Sigmoid colon (tissue), 7 donors: ENCODE measurements around the gene FBXO8. TPM values are rescaled to one million over a fixed set of nuclear protein-coding genes. Genes with fewer than 3 reads are reported as not detected.

Experiments used
- DNase-seq: peaks from one replicate; pipeline ENCODE4 v3.0.0-alpha.2; 2019
- H3K27ac ChIP-seq, 4 donors: fragments of 200-600 bp; sonication (generic); one replicate each; pipeline ENCODE4 v1.5.1; 2016 to 2019; ENCODE audit warnings: mild to moderate bottlenecking in 1 of 4
- H3K27me3 ChIP-seq, 3 donors: fragments of 200-600 bp; sonication (generic); one replicate each; pipeline ENCODE4 v1.5.1; 2019; ENCODE audit warnings: mild to moderate bottlenecking in 1 of 3
- H3K36me3 ChIP-seq, 4 donors: fragments of 200-600 bp; sonication (generic); one replicate each; pipeline ENCODE4 v1.5.1; 2016 to 2019
- H3K4me1 ChIP-seq, 4 donors: fragments of 200-600 bp; sonication (generic); one replicate each; pipeline ENCODE4 v1.5.1; 2017 to 2019
- H3K4me3 ChIP-seq, 4 donors: fragments of 200-600 bp; sonication (generic); one replicate each; pipeline ENCODE4 v1.5.1; 2017 to 2019; ENCODE audit warnings: mild to moderate bottlenecking in 2 of 4, moderate library complexity in 1 of 4
- H3K9me3 ChIP-seq, 4 donors: fragments of 200-600 bp in 3 of 4; sonication (generic) in 3 of 4; one replicate each; pipeline versions ENCODE4 v1.5.1 to v1.6.1; 2013 to 2019
- CTCF ChIP-seq, 4 experiments: fragments of 450-650 bp in 3 of 4; fragments of 200-600 bp in 1 of 4; IDR thresholded peaks; one replicate each; pipeline ENCODE4 v1.5.1; 2016 to 2019; ENCODE audit warnings: antibody characterized with exemption in 4 of 4, mild to moderate bottlenecking in 3 of 4, moderate library complexity in 2 of 4
- EP300 ChIP-seq, 4 donors: sonication (generic); formaldehyde crosslinking; IDR thresholded peaks; one replicate each; pipeline ENCODE4 v1.6.1; 2017; ENCODE audit warnings: antibody characterized with exemption in 4 of 4
- POLR2A ChIP-seq, 2 donors: fragments of 450-650 bp; IDR thresholded peaks; one replicate each; pipeline ENCODE4 v1.6.1; 2016; ENCODE audit warnings: antibody characterized with exemption in 2 of 2, mild to moderate bottlenecking in 2 of 2, moderate library complexity in 2 of 2
- POLR2AphosphoS5 ChIP-seq, 4 donors: sonication (generic); formaldehyde crosslinking; IDR thresholded peaks; one replicate each; pipeline ENCODE4 v1.6.1; 2017; ENCODE audit warnings: antibody characterized with exemption in 4 of 4
- WGBS, 2 donors: extraction: QIAGEN DNeasy Blood & Tissue Kit; methylation state at CpG; one replicate each; pipeline ENCODE4 v1.1.7; 2013; 5-methylcytosine and 5-hydroxymethylcytosine counted together
- intact Hi-C: fragments of 100-400 bp; cut with DNase I; formaldehyde crosslinking; loops from one replicate; pipeline ENCODE4 v1.15.1; 2023
- polyA plus RNA-seq, 3 donors: library from polyadenylated mRNA; stranded (reverse); fragments of 200-250 nt; gene quantifications; one replicate each; pipeline ENCODE4 v1.2.3, GENCODE V29; 2013
- total RNA-seq, 4 donors: library from RNA; depleted of rRNA; stranded (reverse); fragments of >200 nt; gene quantifications; one replicate each; pipeline ENCODE4 v1.1.0, GENCODE V29; 2016
- donor health status: healthy with polysubstance abuse.
- donor health status: Bipolar disorder and iron deficiency.
- donor health status: healthy.

Gene FBXO8
- total and polyA plus RNA-seq, 7 donors: 14.5 to 68.8 (median 42.8) TPM

- Histone ChIP-seq H3K36me3 (peaks cover 0 to 13% (median 0%) of the 10 kb centered on the region in 4 donors), H3K9me3 (no peaks in the 10 kb centered on the region), H3K4me3 (no peak overlapping the region), H3K27ac (peak overlapping the region in 1 of 4 donors; percentile 13), H3K27me3 (no peaks in the 10 kb centered on the region), H3K4me1 (peaks cover 0 to 52% (median 22%) of the 10 kb centered on the region in 4 donors)
- TF ChIP-seq CTCF (IDR thresholded peaks at IDR 0.05) (no peak), EP300 (IDR thresholded peaks at IDR 0.05) (no peak), POLR2AphosphoS5 (IDR thresholded peaks at IDR 0.05) (no peak)
- no peak for DNase-seq
- intact Hi-C loops: no loop called here
- 85 to 91% methylated on average over 1 of the region's 1 CpG for WGBS, 2 donors
Measured at GRCh38 chr4:174256277-174256713, 27.2 kb downstream of the FBXO8 start.

GRCh38 chr4:174255786-174256185 lies 27.7 kb downstream of the FBXO8 start:
- no peak for TF ChIP-seq EP300 (IDR thresholded peaks at IDR 0.05)
- TF ChIP-seq POLR2AphosphoS5 (IDR thresholded peaks at IDR 0.05): no peak
- TF ChIP-seq POLR2A (IDR thresholded peaks at IDR 0.05): no peak
- TF ChIP-seq CTCF (IDR thresholded peaks at IDR 0.05): no peak
- Histone ChIP-seq H3K4me1 (peaks cover 0 to 47% (median 21%) of the 10 kb centered on the region in 4 donors), H3K4me3 (no peak overlapping the region), H3K9me3 (no peaks in the 10 kb centered on the region), H3K36me3 (peaks cover 0 to 13% (median 0%) of the 10 kb centered on the region in 4 donors), H3K27me3 (no peaks in the 10 kb centered on the region), H3K27ac (peak overlapping the region in 1 of 4 donors; percentile 13)
- DNase-seq: no peak
- 83 to 85% methylated on average over 5 of the region's 5 CpGs for WGBS, 2 donors
- intact Hi-C loops: no loop called here

DNA sequence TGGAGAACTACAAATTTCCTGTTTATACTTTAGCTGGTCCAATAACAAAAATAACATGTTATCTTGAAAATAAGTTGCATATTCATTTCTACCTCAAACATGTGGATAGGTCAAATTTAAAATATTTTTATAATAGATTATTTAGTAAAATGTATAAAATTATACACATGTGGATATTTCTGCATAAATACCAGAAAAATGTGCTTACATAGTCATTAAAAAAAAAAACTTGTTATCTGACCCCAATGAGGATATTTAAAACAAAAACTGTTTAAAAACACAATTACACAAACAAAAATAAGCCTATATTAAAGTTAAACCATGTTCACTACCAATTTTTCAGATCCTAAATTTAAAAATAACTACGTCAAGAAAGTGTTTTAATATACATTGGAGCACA lies 28.1 kb downstream of the FBXO8 start:
- no peak for TF ChIP-seq POLR2A (IDR thresholded peaks at IDR 0.05)
- H3K27ac ChIP-seq: peak overlapping the region in 1 of 4 donors; percentile 13
- H3K27me3 ChIP-seq: no peaks in the 10 kb centered on the region
- intact Hi-C loops: no loop called here
- H3K9me3 ChIP-seq: no peaks in the 10 kb centered on the region
- 45 to 99% methylated on average over 1 of the region's 1 CpG for WGBS, 2 donors
- no peak for DNase-seq
- H3K36me3 ChIP-seq: peaks cover 0 to 13% (median 0%) of the 10 kb centered on the region in 4 donors
- H3K4me1 ChIP-seq: peaks cover 0 to 43% (median 18%) of the 10 kb centered on the region in 4 donors
- H3K4me3 ChIP-seq: no peak overlapping the region

- intact Hi-C loops: no loop called here
- TF ChIP-seq POLR2AphosphoS5 (IDR thresholded peaks at IDR 0.05) (no peak), EP300 (IDR thresholded peaks at IDR 0.05) (no peak), CTCF (IDR thresholded peaks at IDR 0.05) (no peak), POLR2A (IDR thresholded peaks at IDR 0.05) (no peak)
Measured at GRCh38 chr4:174254613-174255012, 28.9 kb downstream of the FBXO8 start.

DNA sequence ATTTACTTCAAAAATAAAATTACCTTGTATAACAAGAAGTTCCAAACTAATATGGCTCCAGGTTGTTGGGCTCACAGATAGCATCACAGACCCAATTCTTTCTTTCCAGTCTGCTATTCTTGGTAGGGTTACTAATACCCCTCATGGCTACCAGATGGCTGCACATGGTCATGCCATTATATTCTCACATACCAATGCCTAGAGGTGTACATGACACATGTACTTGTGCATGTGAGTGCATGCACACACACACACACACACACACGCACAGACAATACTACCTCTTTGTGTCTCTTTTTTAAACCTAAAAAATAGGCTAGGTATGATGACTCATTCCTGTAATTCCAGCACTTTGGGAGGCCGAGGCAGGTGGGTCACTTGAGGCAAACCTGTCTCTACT lies 31.1 kb downstream of the FBXO8 start:
- Histone ChIP-seq H3K36me3 (peaks cover 0 to 3% (median 0%) of the 10 kb centered on the region in 4 donors), H3K9me3 (no peaks in the 10 kb centered on the region), H3K4me3 (no peak overlapping the region), H3K27ac (no peak overlapping the region), H3K4me1 (peaks cover 0 to 42% (median 28%) of the 10 kb centered on the region in 4 donors), H3K27me3 (no peaks in the 10 kb centered on the region)
- intact Hi-C loops: no loop called here
- 89 to 97% methylated on average over 2 of the region's 2 CpGs for WGBS, 2 donors
- TF ChIP-seq POLR2AphosphoS5 (IDR thresholded peaks at IDR 0.05) (no peak), EP300 (IDR thresholded peaks at IDR 0.05) (no peak), CTCF (IDR thresholded peaks at IDR 0.05) (no peak), POLR2A (IDR thresholded peaks at IDR 0.05) (no peak)
- DNase-seq: no peak

More at GRCh38 chr4:174254613-174255012, 28.9 kb downstream of the FBXO8 start:
- Histone ChIP-seq H3K36me3 (peaks cover 0 to 13% (median 0%) of the 10 kb centered on the region in 4 donors), H3K9me3 (no peaks in the 10 kb centered on the region), H3K27ac (no peak overlapping the region), H3K4me1 (peaks cover 0 to 35% (median 16%) of the 10 kb centered on the region in 4 donors), H3K27me3 (no peaks in the 10 kb centered on the region), H3K4me3 (no peak overlapping the region)
- WGBS, 2 donors: 89 to 98% methylated on average over 1 of the region's 1 CpG
- no peak for DNase-seq
